Muscle layer of colon (tissue), 2 donors: ENCODE results near the gene AXDND1.

Experiments used
- H3K27ac ChIP-seq: one replicate; pipeline ENCODE4 v1.7.0; 2013; ENCODE audit warnings: low read depth, mild to moderate bottlenecking, low read length, moderate library complexity
- H3K27me3 ChIP-seq, 2 donors: one replicate each; pipeline ENCODE4 v1.7.0; 2013; ENCODE audit warnings: low read length in 2 of 2, mild to moderate bottlenecking in 2 of 2; ENCODE audit not compliant: insufficient read depth in 2 of 2, control insufficient read depth in 1 of 2
- H3K36me3 ChIP-seq: one replicate; pipeline ENCODE4 v1.7.0; 2013; ENCODE audit warnings: mild to moderate bottlenecking, low read length; ENCODE audit not compliant: insufficient read depth
- H3K4me1 ChIP-seq: one replicate; pipeline ENCODE4 v1.7.0; 2013; ENCODE audit warnings: mild to moderate bottlenecking, low read length; ENCODE audit not compliant: insufficient read depth
- H3K4me3 ChIP-seq, 2 donors: one replicate each; pipeline ENCODE4 v1.7.0; 2013; ENCODE audit warnings: low read length in 2 of 2, low read depth in 1 of 2, mild to moderate bottlenecking in 1 of 2, moderate library complexity in 1 of 2
- H3K9ac ChIP-seq: one replicate; pipeline ENCODE4 v1.7.0; 2013; ENCODE audit warnings: low read length
- H3K9me3 ChIP-seq: one replicate; pipeline ENCODE4 v1.7.0; 2013; ENCODE audit warnings: mild to moderate bottlenecking, low read length
- donor health status: abdominal sarcoma.
- donor health status: Adenocarcinoma of cecum.

AXDND1 gene

GRCh38 chr1:179548666-179549367, 183.0 kb downstream of the AXDND1 start:
- no peaks in the 10 kb centered on the region for H3K27me3 ChIP-seq
- no peak overlapping the region for H3K4me3 ChIP-seq
- no peaks in the 10 kb centered on the region for H3K4me1 ChIP-seq
- no peaks in the 10 kb centered on the region for H3K36me3 ChIP-seq
- no peak overlapping the region for H3K27ac ChIP-seq
- H3K9me3 ChIP-seq = no peaks in the 10 kb centered on the region
- no peak overlapping the region for H3K9ac ChIP-seq

GRCh38 chr1:179549368-179549700, 183.6 kb downstream of the AXDND1 start:
- Histone ChIP-seq H3K4me1 (no peaks in the 10 kb centered on the region), H3K9me3 (no peaks in the 10 kb centered on the region), H3K36me3 (no peaks in the 10 kb centered on the region), H3K27ac (no peak overlapping the region), H3K27me3 (no peaks in the 10 kb centered on the region), H3K4me3 (no peak overlapping the region), H3K9ac (no peak overlapping the region)

GRCh38 chr1:179550746-179551682, 185.2 kb downstream of the AXDND1 start:
- no peaks in the 10 kb centered on the region for H3K4me1 ChIP-seq
- no peaks in the 10 kb centered on the region for H3K27me3 ChIP-seq
- no peaks in the 10 kb centered on the region for H3K36me3 ChIP-seq
- no peak overlapping the region for H3K9ac ChIP-seq
- H3K4me3 ChIP-seq = no peak overlapping the region
- H3K9me3 ChIP-seq = no peaks in the 10 kb centered on the region
- H3K27ac ChIP-seq = no peak overlapping the region

- Histone ChIP-seq H3K4me3 (no peak overlapping the region), H3K9me3 (no peaks in the 10 kb centered on the region), H3K27me3 (no peaks in the 10 kb centered on the region), H3K36me3 (no peaks in the 10 kb centered on the region), H3K4me1 (no peaks in the 10 kb centered on the region), H3K27ac (no peak overlapping the region), H3K9ac (no peak overlapping the region)
Measured at GRCh38 chr1:179554427-179554826, 188.7 kb downstream of the AXDND1 start.

- Histone ChIP-seq H3K36me3 (no peaks in the 10 kb centered on the region), H3K27ac (no peak overlapping the region), H3K9me3 (no peaks in the 10 kb centered on the region), H3K9ac (no peak overlapping the region), H3K27me3 (no peaks in the 10 kb centered on the region), H3K4me1 (no peaks in the 10 kb centered on the region), H3K4me3 (no peak overlapping the region)
Measured at GRCh38 chr1:179558078-179558477, 192.3 kb downstream of the AXDND1 start.

GRCh38 chr1:179575497-179576314, 209.9 kb downstream of the AXDND1 start, which contains the start of gene NPHS2:
NPHS2 (minus strand) TSS chr1:179575948; CDS start chr1:179575864, 84 bp downstream.
- Histone ChIP-seq H3K27ac (no peak within 1 kb of the TSS), H3K9me3 (no peaks in the 10 kb centered on the region), H3K27me3 (peaks cover 0 to 21% of the 10 kb centered on the region in 2 donors), H3K4me1 (no peaks in the 10 kb centered on the region), H3K4me3 (no peak within 1 kb of the TSS), H3K36me3 (no peaks in the 10 kb centered on the region), H3K9ac (no peak within 1 kb of the TSS)

- Histone ChIP-seq H3K27me3 (peaks cover 0 to 21% of the 10 kb centered on the region in 2 donors), H3K4me1 (no peaks in the 10 kb centered on the region)
Measured at GRCh38 chr1:179576509-179576908, 210.7 kb downstream of the AXDND1 start.

GRCh38 chr1:179583771-179584320, 218.1 kb downstream of the AXDND1 start:
- Histone ChIP-seq H3K27ac (no peak overlapping the region), H3K4me1 (no peaks in the 10 kb centered on the region), H3K36me3 (no peaks in the 10 kb centered on the region), H3K4me3 (no peak overlapping the region), H3K9ac (no peak overlapping the region), H3K9me3 (no peaks in the 10 kb centered on the region), H3K27me3 (no peaks in the 10 kb centered on the region)

More at GRCh38 chr1:179576509-179576908, 210.7 kb downstream of the AXDND1 start:
- no peak overlapping the region for H3K4me3 ChIP-seq
- H3K9me3 ChIP-seq = no peaks in the 10 kb centered on the region
- no peaks in the 10 kb centered on the region for H3K36me3 ChIP-seq
- H3K9ac ChIP-seq = no peak overlapping the region
- no peak overlapping the region for H3K27ac ChIP-seq

GRCh38 chr1:179586107-179586823, 220.5 kb downstream of the AXDND1 start:
- Histone ChIP-seq H3K4me3 (peak overlapping the region; percentile 24 to 32), H3K4me1 (no peaks in the 10 kb centered on the region), H3K27me3 (peaks cover 3 to 6% of the 10 kb centered on the region in 2 donors), H3K36me3 (no peaks in the 10 kb centered on the region), H3K27ac (no peak overlapping the region), H3K9me3 (no peaks in the 10 kb centered on the region), H3K9ac (no peak overlapping the region)

GRCh38 chr1:179587336-179587735, 221.6 kb downstream of the AXDND1 start:
- H3K9ac ChIP-seq = no peak overlapping the region
- peaks cover 7 to 17% of the 10 kb centered on the region in 2 donors for H3K27me3 ChIP-seq
- H3K9me3 ChIP-seq = no peaks in the 10 kb centered on the region
- no peaks in the 10 kb centered on the region for H3K4me1 ChIP-seq
- H3K36me3 ChIP-seq = no peaks in the 10 kb centered on the region
- H3K4me3 ChIP-seq = no peak overlapping the region
- H3K27ac ChIP-seq = no peak overlapping the region
